ENCODE data around the gene NUMBL.
"Not testable (repeated sequence)": the region's sequence is repeated elsewhere in the genome, so short reads cannot be mapped to it uniquely, and the experiment has no call there.

Gene NUMBL

GRCh38 chr19:40690050-40690692, at the start of gene NUMBL:
Gene NUMBL, minus strand, starts transcription at chr19:40690651. Its CDS starts 168 bp downstream, at chr19:40690483.
- no peak for DNase-seq

DNA sequence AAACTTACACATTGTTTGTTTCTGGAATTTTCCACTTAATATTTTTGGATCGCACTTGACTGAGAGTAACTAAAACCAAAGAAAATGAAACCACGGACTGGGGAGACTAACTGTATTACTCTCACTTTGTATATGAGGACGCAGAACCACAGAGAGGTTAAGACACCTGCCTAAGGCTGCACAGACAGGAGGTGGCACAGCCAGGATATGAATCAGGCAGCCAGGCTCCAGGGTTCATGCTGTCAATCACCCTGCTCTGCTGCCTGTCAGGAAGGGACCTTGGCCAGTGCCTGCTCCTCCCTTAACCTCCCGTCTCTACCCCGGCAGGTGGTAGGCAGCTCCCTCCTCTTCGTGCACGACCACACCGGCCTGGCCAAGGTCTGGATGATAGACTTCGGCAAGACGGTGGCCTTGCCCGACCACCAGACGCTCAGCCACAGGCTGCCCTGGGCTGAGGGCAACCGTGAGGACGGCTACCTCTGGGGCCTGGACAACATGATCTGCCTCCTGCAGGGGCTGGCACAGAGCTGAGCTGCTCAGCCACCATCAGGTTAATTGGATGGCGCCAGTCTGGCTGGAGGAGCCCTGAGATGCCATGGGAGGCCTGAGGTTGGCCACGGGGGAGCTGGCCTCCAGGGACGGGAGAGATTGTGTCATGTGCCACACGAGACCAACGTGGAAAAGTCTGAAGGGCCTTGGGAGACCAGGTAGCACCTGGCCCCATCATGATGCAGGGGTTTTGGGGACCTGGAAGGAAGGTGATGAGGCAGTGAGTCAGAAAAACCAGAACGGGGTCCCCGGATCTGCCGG, 48.8 kb upstream of the NUMBL start:
- no peak for DNase-seq

DNA sequence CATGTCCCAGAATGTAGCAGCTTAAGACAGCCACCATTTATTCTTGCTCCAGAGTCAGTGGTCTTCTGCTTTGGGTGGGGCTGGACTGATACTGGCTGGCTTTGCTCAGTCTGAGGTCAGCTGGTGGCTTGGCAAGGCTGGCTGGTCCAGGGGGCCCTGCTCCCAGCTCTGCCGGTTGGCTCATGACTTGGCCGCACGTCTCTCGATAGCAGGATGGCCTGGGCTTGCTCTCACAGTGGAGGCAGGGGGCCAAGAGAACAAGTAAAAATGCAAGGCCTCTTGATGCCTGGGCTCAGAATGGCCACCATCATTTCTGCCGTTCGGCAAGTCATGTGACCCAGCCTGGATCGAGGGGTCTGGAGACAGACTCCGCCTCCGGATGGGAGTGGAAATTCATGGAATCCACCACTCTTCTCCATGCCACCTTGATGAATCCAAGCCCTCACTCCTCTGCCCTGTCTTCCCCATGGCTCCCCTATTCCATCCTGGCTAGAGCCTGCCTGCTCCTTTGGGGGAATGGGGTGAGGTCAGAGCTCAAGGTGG, 46.7 kb upstream of the NUMBL start:
- DNase-seq, result no peak

DNA sequence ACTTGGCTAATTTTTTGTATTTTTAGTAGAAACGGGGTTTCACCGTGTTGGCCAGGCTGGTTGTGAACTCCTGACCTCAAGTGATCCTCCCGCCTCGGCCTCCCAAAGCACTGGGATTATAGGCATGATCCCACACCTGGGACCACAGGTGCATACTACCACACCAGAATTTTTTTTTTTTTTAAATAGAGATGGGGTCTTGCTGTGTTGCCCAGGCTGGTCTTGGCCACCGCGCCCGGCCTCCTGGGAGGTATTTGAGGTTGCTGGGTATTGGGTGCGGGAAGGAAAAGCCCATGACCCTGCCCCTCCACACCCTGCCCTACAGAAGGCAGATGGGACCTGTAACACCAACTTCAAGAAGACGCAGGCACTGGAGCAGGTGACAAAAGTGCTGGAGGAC, 46.2 kb upstream of the NUMBL start:
- no peak for DNase-seq

GRCh38 chr19:40735013-40735771, 44.7 kb upstream of the NUMBL start:
- DNase-seq, result no peak

GRCh38 chr19:40733149-40733548, 42.7 kb upstream of the NUMBL start:
- DNase-seq, result no peak

DNA sequence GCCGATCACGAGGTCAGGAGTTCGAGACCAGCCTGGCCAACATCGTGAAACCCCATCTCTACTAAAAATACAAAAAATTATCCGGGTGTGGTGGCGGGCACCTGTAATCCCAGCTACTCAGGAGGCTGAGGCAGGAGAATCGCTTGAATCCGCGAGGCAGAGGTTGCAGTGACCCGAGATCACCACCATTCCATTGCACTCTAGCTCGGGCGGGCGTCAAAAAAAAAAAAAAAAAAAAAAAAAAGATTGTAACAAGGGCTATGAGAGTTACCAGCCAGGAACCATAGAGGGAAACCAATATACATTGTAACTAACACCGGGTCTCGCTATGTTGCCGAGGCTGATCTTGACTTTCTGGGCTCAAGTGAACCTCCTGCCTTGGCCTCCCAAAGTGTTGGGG, 41.9 kb upstream of the NUMBL start:
- not testable (repeated sequence) for DNase-seq

DNA sequence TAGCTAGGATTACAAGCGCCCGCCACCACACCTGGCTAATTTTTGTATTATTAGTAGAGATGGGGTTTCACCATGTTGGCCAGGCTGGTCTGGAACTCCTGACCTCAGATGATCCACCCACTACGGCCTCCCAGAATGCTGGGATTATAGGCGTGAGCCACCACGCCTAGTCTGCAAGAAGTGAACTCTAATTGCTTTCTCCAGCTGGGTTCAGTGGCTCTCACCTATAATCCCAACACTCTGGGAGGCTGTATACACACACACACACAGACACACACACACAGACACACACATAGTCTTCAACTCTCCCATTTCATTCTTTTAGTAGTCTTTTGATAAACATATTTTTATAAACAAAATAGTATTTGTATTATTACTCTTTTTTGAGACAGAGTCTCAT, 39.6 kb upstream of the NUMBL start:
- not testable (repeated sequence) for DNase-seq

DNA sequence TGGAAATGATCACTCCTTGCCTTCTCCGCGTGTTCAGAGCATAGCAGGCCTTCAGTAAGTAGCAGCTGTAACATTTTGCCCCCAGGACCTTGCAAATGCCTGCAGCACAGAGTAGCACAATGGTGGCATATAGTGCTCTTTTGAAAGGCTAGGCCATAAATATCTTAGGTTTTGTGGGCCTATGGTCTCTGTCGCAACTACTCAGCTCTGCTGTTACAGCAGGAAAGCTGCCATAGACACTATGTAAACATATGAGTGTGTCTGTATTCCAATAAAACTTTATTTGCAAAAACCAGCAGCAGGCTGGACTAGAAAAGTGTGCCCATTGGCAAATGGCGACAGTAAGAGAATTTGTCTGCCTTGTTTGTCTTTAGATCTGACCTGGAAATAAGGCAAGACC, 35.8 kb upstream of the NUMBL start:
- DNase-seq, result no peak

DNA sequence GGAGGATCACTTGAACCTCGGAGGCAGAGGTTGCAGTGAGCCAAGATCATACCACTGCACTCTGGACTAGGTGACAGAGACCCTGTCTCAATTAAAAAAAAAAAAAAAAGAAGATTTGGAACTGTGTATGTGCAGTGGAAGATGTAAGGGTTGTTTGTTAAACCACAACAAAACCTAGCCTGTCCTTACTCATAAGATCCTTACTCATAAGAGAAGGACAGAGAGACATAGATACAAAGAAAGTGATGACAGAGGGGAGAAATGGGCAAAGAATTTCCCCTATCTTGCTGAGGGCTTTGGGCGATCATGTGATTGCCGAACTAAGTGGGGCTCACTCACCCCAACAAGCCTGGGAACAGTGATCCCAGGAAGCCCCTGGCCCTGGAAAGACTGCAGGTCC, 34.4 kb upstream of the NUMBL start:
- DNase-seq, result no peak

- no peak for DNase-seq
Measured at GRCh38 chr19:40724315-40724714, 33.9 kb upstream of the NUMBL start.

GRCh38 chr19:40723661-40724254, 33.3 kb upstream of the NUMBL start:
- no peak for DNase-seq

- no peak for DNase-seq
Measured at GRCh38 chr19:40721936-40722661, 31.6 kb upstream of the NUMBL start.

- no peak for DNase-seq
Measured at GRCh38 chr19:40721140-40721486, 30.7 kb upstream of the NUMBL start.

DNA sequence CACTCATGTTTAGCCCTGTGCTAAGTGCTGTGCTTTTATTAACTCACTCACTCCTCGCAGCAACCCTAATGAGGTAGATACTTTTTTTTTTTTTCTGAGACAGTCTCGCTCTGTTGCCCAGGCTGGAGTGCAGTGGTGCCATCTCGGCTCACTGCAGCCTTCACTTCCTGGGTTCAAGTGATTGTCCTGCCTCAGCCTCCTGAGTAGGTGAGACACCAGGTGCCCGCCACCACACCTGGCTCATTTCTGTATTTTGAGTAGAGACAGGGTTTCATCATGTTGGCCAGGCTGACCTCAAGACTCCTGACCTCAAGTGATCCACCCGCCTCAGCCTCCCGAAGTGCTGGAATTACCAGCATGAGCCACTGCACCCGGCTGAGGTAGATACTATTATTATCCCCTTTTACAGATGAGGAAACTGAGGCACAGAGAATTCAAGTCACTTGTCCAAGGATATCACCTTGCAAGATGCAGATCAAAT, 29.0 kb upstream of the NUMBL start:
- DNase-seq, result no peak

GRCh38 chr19:40718774-40719391, 28.4 kb upstream of the NUMBL start:
- peak; percentile 29 for DNase-seq

DNA sequence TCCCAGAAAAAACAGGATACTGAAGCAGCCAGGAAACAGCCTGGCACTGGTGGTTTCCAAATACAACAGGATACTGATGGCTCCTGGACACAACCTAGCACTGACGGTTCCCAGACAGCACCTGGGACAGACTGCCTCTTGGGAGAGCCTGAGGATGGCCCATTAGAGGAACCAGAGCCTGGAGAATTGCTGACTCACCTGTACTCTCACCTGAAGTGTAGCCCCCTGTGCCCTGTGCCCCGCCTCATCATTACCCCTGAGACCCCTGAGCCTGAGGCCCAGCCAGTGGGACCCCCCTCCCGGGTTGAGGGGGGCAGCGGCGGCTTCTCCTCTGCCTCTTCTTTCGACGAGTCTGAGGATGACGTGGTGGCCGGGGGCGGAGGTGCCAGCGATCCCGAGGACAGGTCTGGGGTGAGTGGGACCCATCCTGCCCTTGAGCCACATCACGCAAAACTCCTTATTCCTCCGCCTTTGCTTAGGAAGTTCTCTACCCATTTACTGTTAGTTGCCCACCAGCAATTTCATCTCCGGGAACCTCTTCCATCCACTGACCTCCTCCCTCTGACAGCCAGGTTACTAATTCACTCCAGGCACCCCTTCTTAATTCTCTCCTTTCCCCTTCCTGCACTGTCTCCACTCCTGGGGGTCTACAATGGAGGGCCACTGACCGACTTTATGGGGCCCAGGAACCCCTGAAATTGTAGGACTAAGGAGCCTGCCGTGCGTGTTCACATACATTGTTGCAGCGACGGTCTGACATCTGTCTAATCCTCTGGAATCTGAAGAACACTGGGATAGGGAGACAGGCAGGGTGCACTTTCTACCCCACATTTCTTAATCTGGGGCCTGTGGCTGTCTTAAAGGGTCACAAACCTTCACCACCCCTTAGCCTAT, 27.7 kb upstream of the NUMBL start:
- no peak for DNase-seq

DNA sequence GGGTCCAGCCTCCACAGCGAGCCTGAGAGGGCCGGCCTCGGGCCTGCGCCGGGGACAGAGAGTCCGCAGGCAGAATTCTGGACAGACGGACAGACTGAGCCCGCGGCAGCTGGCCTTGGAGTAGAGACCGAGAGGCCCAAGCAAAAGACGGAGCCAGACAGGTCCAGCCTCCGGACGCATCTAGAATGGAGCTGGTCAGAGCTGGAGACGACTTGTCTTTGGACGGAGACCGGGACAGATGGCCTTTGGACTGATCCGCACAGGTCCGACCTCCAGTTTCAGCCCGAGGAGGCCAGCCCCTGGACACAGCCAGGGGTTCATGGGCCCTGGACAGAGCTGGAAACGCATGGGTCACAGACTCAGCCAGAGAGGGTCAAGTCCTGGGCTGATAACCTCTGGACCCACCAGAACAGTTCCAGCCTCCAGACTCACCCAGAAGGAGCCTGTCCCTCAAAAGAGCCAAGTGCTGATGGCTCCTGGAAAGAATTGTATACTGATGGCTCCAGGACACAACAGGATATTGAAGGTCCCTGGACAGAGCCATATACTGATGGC, 27.0 kb upstream of the NUMBL start:
- DNase-seq, result no peak

DNA sequence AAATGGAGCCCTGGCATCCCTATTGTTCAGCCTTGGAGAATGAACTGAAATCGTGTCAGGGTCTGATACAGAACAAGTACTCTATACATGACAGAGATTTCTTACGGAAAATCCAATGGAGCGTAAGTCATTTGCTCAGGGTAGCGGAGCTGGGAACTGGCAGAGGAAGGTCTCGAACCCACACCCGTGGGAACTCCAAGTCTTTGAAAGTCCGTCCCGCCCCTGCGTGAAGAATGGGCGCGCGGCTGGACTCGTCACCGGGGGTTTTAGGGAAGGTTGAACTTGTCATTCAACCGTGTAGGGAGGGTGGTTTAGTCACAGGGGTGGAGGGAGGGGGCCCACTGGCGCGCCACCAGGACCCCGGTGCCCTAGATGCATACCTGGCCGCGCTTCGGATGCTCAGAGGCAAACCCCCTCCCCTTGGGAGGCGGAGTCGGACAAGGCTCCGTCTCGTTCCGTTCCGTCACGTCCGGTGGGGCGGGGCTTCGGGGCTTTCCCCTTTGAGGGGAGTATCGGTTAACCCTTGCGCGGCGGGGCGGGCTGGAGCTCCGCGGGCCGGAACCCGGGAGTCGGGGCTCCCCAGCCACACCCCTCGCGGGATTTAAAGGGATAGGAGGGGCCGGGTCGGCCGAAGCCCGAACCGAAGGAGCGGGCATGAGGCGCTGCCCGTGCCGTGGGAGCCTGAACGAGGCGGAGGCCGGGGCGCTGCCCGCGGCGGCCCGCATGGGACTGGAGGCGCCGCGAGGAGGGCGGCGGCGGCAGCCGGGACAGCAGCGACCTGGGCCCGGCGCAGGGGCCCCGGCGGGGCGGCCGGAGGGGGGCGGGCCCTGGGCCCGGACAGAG, 26.3 kb upstream of the NUMBL start, which contains the start of the genes COQ8B and ITPKC:
Gene COQ8B, minus strand, starts transcription at position 405 of the 843 bp plus-strand sequence. CDS start 2,254 bp downstream, outside the sequence.
Gene ITPKC, plus strand, starts transcription at position 631 of the 843 bp plus-strand sequence. Its CDS starts 24 bp downstream, at position 655.
- peak; percentile 99 for DNase-seq

Data from hematopoietic multipotent progenitor cell treated with erythropoietin and hydrocortisone succinate and interleukin-3 and kit ligand, for 4 days (in vitro differentiated cells).